Amniotic epithelial cell (primary cell): ENCODE data around the gene TICAM2.

Experiments
- DNase-seq: peaks from one replicate; pipeline ENCODE4 v3.0.0-alpha.2; 2010; ENCODE audit warnings: low read depth

TICAM2 gene

GRCh38 chr5:115568668-115569067, 33.6 kb downstream of the TICAM2 start:
- no peak for DNase-seq

GRCh38 chr5:115565233-115565632, 37.0 kb downstream of the TICAM2 start:
- DNase-seq, result no peak

GRCh38 chr5:115561176-115561575, 41.1 kb downstream of the TICAM2 start:
- no peak for DNase-seq

- peak; percentile 42 for DNase-seq
Measured at GRCh38 chr5:115559524-115559923, 42.8 kb downstream of the TICAM2 start.

- peak; percentile 71 for DNase-seq
Measured at GRCh38 chr5:115558388-115558956, 43.8 kb downstream of the TICAM2 start.

GRCh38 chr5:115557667-115558387, 44.5 kb downstream of the TICAM2 start:
- DNase-seq, result peak; percentile 41

- DNase-seq, result no peak
Measured at GRCh38 chr5:115556276-115556675, 46.0 kb downstream of the TICAM2 start.

GRCh38 chr5:115555084-115555633, 47.1 kb downstream of the TICAM2 start:
- no peak for DNase-seq

GRCh38 chr5:115553082-115553481, 49.2 kb downstream of the TICAM2 start:
- no peak for DNase-seq

GRCh38 chr5:115551415-115551814, 50.9 kb downstream of the TICAM2 start:
- no peak for DNase-seq

- DNase-seq, result no peak
Measured at GRCh38 chr5:115549154-115549553, 53.1 kb downstream of the TICAM2 start.

- no peak for DNase-seq
Measured at GRCh38 chr5:115548683-115549082, 53.6 kb downstream of the TICAM2 start.

- DNase-seq, result no peak
Measured at GRCh38 chr5:115545351-115545882, 56.9 kb downstream of the TICAM2 start.

GRCh38 chr5:115544436-115545350, 57.6 kb downstream of the TICAM2 start, which contains the start of gene FEM1C:
TSS of gene FEM1C (minus strand) at chr5:115544775. CDS start at chr5:115543493, 1,282 bp downstream.
- DNase-seq, result peak; percentile 95

GRCh38 chr5:115544043-115544435, 58.2 kb downstream of the TICAM2 start:
- peak; percentile 42 for DNase-seq

- no peak for DNase-seq
Measured at GRCh38 chr5:115543365-115544042, 58.8 kb downstream of the TICAM2 start.

GRCh38 chr5:115542651-115543364, 59.5 kb downstream of the TICAM2 start:
- DNase-seq, result no peak

GRCh38 chr5:115542086-115542485, 60.2 kb downstream of the TICAM2 start:
- DNase-seq, result peak; percentile 40

- peak; percentile 37 for DNase-seq
Measured at GRCh38 chr5:115541611-115542010, 60.7 kb downstream of the TICAM2 start.

GRCh38 chr5:115535479-115536035, 66.7 kb downstream of the TICAM2 start:
- DNase-seq, result no peak
